WI38 (cell line): ENCODE measurements around the gene PARG.
"Not testable (repeated sequence)": the region's sequence is repeated elsewhere in the genome, so short reads cannot be mapped to it uniquely, and the experiment has no call there.

Experiments used
- H3K4me3 ChIP-seq: 2 replicates; pipeline ENCODE4 v1.5.1; 2011; ENCODE audit warnings: low read depth, mild to moderate bottlenecking, control low read depth, low read length
- TF ChIP-seq, protein P1 (sequence below): IDR thresholded peaks from 2 replicates; pipeline ENCODE4 v1.5.1; 2012; ENCODE audit warnings: low read depth, mild to moderate bottlenecking, control low read depth, low read length

PARG gene

GRCh38 chr10:49908290-49909080 lies 33.3 kb downstream of the PARG start:
- not testable (repeated sequence) for H3K4me3 ChIP-seq

DNA sequence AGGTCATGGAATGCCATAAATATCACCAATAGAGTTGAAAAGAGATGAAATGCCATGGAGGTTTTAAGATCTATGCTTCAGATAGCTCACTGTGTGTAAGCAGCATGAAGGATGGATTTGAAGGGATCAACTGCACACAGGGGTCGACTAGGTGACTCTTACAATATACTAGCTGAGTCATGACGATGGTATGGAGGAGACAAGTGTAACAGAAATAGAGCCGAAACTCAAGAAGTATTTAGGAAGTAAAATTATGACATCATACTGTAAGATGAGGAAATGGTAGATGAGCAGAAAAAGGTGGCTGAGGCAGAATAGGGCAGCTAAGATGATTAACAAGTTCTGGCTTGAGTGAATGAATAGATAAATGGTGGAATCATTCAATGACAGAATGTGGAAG lies 38.0 kb downstream of the PARG start:
- not testable (repeated sequence) for H3K4me3 ChIP-seq

- H3K4me3 ChIP-seq: not testable (repeated sequence)
Measured at GRCh38 chr10:49900406-49900805, 41.4 kb downstream of the PARG start.

GRCh38 chr10:49899999-49900398 lies 41.8 kb downstream of the PARG start:
- H3K4me3 ChIP-seq: not testable (repeated sequence)

DNA sequence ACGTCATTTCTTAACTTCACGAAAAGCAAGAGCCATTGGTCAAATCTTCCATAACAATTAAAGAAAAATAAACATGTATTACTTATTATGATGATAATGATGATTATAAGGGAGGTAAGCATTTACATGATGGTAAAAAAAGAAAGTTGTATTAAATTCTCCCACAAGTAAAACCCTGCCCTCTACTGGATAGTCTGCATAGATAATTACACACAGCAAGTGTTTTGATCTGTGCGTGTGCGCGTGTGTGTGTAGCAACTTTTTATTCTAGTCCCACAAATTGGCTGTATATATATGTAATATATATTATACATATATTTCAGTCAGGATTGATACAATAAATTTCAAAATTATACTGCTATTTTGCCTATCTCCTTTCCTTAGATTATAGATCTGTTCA lies 51.8 kb downstream of the PARG start:
- not testable (repeated sequence) for H3K4me3 ChIP-seq

DNA sequence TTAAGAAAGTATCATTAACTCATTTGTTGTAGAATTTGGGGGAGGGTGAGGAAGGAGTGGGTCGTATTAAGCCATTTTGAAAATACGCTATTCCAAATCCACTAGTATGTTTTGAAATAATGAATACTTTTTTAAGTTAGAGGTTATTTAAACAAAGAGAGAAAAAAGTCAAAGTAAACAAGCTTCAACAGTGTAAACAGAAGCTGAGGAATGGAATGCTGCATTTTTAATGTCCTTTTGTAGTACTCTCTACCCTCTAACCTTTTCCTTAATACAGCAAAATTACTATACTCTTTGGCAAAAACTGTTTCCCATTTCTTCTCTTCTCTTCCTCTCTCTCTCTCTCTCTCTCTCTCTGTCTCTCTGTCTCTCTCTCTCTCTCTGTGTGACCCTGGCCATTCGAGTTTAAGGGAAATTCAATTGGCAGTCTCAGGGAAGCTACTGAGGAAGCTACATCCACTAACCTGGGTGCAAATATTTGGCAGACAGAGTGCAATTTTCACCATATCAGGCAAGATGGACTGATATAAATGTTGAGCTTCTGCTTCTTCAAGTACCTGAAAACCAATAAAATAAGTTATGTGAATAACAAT lies 57.0 kb downstream of the PARG start:
- H3K4me3 ChIP-seq: not testable (repeated sequence)

DNA sequence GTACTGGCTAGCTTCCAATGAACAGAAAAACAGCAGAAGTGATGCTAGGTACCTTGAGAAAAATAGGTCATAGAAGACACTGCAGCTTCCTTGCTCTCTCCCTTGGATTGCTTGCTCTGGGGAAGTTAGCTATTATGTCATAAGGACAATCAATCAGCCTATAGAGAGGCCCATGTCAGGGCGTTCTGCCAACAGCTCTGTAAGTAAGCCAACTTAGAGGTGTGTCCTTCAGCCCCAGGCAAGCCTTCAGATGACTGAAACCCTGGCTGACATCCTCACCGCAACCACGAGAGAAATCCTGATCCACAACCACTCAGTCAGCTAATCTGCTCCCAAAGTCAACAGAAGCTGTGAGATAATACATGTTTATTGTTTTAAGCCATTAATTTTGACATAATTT lies 58.0 kb downstream of the PARG start:
- not testable (repeated sequence) for H3K4me3 ChIP-seq

DNA sequence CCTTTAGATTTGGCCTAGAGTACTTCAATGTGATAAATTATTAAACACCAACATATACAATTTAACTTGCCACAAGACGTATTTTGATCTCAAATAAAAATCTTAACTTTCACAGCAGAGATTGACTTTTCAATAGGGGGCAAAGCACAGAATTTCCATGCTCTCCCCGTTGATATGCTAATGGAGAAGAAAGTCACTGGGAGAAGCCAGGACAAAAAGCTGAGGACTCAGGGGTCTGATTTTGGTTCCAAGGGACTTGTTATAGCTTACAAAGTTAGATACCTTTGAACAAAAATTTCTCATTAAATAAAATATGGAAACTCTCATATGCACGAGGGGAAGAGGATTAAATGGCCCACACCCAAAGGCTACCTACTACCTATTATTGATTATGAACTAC lies 59.5 kb downstream of the PARG start:
- H3K4me3 ChIP-seq: not testable (repeated sequence)

GRCh38 chr10:49872740-49873139 lies 69.1 kb downstream of the PARG start:
- H3K4me3 ChIP-seq: not testable (repeated sequence)

- H3K4me3 ChIP-seq: not testable (repeated sequence)
Measured at GRCh38 chr10:49871462-49871861, 70.4 kb downstream of the PARG start.

DNA sequence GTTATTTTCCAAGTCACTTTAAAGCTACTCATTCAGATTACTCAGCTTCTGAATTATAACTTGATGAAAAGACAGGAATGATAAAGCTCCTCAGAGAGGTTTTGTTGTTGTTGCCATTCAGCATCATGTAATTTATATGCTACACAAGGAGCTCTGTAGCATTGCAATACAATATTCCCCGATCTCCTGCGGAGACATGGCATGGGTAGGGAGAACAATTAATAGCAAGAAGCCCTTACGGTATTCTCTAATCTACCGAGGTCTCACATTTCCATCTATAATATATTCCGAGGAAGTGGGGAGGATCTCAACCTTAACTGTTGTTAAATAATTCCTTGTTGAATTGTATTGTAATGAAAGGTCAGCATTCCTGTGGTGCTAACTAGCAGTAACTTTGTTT lies 81.9 kb downstream of the PARG start:
- H3K4me3 ChIP-seq: not testable (repeated sequence)

GRCh38 chr10:49858697-49859382 lies 83.0 kb downstream of the PARG start:
- not testable (repeated sequence) for H3K4me3 ChIP-seq

DNA sequence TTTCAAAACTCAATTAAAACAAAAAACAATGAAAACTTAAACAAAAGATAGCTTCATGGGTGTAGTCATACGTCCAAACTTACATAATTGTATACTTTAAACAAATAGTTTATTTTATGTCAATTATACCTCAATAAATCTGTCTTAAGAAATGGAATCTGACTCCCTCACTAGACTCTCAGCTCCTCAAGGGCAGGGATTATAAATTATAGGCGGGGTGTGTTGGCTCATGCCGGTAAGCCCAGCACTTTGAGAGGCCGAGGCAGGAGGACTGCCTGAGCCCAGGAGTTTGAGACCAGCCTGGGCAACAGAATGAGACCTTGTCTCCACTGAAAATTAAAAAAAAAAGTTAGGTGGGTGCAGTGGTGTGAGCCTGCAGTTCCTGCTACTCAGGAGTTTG lies 92.3 kb downstream of the PARG start:
- H3K4me3 ChIP-seq: not testable (repeated sequence)

DNA sequence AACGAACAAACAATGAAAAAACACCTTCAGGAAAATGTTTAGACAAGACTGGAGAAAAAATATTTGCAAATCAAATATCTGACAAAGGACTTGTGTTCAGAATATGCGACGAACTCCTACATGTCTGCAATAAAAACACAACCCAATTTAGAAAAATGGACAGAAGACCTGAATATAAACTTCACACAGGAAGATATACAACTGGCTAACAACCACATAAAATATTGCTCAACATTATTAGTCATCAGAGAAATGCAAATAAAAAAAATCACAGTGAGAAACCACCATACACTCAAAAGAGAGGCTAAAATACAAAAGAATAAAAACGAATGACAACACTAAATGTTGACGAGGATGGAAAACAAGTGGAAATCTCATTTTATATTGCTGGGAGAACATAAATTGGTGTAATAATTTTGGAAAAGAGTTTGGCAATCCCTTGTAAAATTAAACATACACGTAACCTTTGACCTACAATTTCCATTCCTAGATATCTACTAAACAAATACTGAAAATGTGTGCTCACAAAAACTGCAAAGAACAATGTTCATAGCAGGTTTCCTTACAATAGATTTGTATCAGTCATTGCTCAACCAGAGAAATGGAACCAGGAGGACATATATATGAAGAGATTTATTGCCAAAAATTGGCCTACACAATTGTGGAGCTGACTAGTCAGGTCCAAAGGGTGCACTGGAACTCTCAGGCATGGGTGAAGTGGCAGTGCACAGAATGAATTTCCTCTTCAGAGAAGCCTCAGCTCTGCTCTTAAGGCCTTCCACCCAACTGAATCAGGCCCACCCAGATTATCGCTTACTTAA lies 96.8 kb downstream of the PARG start:
- no peak overlapping the region for H3K4me3 ChIP-seq

DNA sequence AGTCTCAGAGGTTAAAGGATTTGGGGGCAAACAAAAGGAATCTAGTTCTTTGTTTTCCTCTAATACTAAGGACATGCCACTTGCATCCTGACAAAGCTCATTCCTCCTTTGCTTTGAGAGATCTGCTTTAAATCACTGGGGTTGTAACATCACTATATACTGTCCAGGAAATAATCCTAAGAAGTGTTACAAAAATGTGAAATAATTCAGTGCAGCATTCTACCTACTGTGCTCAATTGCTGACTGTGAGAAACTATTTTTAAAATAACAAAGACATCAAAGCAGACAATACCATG lies 99.5 kb downstream of the PARG start:
- H3K4me3 ChIP-seq: not testable (repeated sequence)

More for the DNA sequence above, 96.8 kb downstream of the PARG start:
- TF ChIP-seq, protein P1, sequence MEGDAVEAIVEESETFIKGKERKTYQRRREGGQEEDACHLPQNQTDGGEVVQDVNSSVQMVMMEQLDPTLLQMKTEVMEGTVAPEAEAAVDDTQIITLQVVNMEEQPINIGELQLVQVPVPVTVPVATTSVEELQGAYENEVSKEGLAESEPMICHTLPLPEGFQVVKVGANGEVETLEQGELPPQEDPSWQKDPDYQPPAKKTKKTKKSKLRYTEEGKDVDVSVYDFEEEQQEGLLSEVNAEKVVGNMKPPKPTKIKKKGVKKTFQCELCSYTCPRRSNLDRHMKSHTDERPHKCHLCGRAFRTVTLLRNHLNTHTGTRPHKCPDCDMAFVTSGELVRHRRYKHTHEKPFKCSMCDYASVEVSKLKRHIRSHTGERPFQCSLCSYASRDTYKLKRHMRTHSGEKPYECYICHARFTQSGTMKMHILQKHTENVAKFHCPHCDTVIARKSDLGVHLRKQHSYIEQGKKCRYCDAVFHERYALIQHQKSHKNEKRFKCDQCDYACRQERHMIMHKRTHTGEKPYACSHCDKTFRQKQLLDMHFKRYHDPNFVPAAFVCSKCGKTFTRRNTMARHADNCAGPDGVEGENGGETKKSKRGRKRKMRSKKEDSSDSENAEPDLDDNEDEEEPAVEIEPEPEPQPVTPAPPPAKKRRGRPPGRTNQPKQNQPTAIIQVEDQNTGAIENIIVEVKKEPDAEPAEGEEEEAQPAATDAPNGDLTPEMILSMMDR: no peak
